CD4-positive, alpha-beta T cell treated with Interleukin-10 for 1 hour (primary cell): ENCODE results near the gene PABPC1L2B.
"Not testable (repeated sequence)": the region's sequence is repeated elsewhere in the genome, so short reads cannot be mapped to it uniquely, and the experiment has no call there.

Experiments used
- DNase-seq: peaks from one replicate; pipeline ENCODE4 v3.0.0-alpha.2; 2020

PABPC1L2B gene

GRCh38 chrX:73002733-73003132 lies at the start of gene PABPC1L2B:
Gene PABPC1L2B, plus strand, starts transcription at chrX:73002939. Its CDS starts 704 bp downstream, at chrX:73003643.
- DNase-seq: not testable (repeated sequence)

DNA sequence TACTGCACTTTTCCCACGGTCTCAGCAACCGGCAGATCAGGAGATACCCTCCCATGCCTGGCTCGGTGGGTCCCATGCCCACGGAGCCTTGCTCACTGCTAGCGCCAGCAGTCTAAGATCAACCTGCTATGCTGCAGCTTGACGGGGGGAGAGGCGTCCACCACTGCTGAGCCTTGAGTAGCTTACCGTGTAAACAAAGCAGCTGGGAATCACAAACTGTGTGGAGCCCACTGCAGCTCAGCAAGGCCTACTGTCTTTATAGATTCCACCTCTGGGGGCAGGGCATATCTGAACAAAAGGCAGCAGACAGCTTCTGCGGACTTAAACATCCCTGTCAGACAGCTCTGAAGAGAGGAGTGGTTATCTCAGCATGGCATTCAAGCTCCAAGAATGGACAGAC lies 42.8 kb upstream of the PABPC1L2B start:
- DNase-seq: not testable (repeated sequence)

DNA sequence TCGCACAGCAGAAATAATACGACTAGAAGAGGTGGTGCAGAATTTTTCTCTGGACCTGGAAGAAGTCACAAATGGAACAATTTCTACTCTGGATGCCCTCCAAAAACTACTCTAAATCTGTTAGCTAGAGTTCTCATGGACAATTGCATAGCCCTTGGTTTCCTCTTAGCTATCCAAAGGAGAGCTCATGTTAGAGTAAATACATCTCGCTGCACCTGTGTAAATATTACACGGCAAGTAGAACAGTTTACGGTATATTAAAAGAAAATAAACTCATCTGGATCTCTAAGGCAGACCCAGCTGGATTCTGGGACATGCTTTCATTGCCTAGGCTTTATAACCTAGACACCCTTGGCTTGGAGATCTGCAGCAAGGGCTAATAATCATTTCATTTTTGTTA lies 30.9 kb upstream of the PABPC1L2B start:
- DNase-seq: not testable (repeated sequence)

GRCh38 chrX:72974885-72975284 lies 27.9 kb upstream of the PABPC1L2B start:
- DNase-seq: not testable (repeated sequence)

DNA sequence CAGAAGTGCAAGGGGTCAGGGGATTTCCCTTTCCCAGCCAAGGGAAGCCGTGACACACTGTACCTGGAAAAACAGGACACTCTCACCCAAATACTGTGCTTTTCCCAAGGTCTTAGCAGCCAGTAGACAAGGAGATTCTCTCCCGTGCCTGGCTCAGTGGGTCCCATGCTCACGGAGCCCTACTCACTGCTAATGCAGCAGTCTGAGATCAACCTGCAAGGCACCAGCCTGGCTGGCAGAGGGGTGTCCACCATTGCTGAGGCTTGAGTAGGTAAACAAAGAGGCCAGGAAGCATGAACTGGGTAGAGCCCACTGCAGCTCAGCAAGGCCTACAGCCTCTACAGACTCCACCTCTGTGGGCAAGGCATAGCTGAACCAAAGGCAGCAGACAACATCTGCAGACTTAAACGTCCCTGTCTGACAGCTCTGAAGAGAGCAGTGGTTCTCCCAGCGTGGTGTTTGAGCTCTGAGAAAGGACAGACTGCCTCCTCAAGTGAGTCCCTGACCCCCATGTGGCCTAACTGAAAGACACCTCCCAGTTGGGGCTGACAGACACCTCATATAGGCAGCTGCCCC lies 21.8 kb upstream of the PABPC1L2B start:
- DNase-seq: not testable (repeated sequence)

- not testable (repeated sequence) for DNase-seq
These were observed 1.3 kb downstream of the PABPC1L2B start for GRCh38 chrX:73004032-73004431.

DNA sequence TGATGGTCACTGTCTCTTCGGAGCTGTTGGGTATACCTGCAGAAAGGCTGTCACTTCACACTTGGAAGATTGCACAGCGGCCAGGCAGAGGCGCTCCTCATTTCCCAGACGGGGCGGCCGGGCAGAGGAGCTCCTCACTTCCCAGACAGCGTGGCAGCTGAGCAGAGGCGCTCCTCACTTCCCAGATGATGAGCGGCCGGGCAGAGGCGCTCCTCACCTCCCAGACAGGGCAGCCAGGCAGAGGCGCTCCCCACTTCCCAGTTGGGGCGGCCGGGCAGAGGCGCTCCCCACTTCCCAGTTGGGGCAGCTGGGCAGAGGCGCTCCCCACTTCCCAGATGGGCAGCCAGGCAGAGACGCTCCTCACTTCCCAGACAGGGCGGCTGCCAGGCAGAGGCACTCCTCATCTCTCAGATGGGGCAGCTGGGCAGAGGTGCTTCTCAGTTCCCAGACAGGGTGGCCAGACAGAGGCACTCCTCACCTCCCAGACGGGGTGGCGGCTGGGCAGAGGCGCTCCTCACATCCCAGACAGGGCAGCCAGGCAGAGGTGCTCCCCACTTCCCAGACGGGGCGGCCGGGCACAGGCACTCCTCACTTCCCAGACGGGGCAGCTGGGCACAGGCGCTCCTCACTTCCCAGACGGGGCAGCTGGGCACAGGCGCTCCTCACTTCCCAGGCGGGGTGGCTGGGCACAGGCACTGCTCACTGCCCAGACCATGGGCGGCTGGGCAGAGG lies 18.8 kb downstream of the PABPC1L2B start:
- DNase-seq: no peak

GRCh38 chrX:73022093-73022445 lies 19.3 kb downstream of the PABPC1L2B start:
- not testable (repeated sequence) for DNase-seq

- no peak for DNase-seq
These were observed 26.1 kb downstream of the PABPC1L2B start for GRCh38 chrX:73028876-73029275.
